NCI-H2196 treated with DMSO at 0.1 percent for 48 hours (cell line): Measurements from ENCODE around the gene MYO15A.

Source experiments
- DNase-seq: peaks from one replicate; lab custom pipeline; 2025; ENCODE audit not compliant: unreplicated experiment; lab: John Stamatoyannopoulos, UW

MYO15A gene

GRCh38 chr17:18101828-18102227 lies 6.7 kb upstream of the MYO15A start:
- DNase-seq = no peak

- DNase-seq = no peak
Measured at GRCh38 chr17:18102640-18103039, 5.9 kb upstream of the MYO15A start.

- DNase-seq = no peak
Measured at GRCh38 chr17:18105027-18105426, 3.5 kb upstream of the MYO15A start.

- no peak for DNase-seq
Measured at GRCh38 chr17:18105595-18105994, 3.0 kb upstream of the MYO15A start.

- DNase-seq = no peak
Measured at GRCh38 chr17:18106211-18106610, 2.3 kb upstream of the MYO15A start.

GRCh38 chr17:18107061-18107790 lies 1.3 kb upstream of the MYO15A start:
- DNase-seq = no peak

GRCh38 chr17:18107971-18108370 lies 585 bp upstream of the MYO15A start:
- no peak for DNase-seq

GRCh38 chr17:18109935-18110485 lies 1.5 kb downstream of the MYO15A start:
- no peak for DNase-seq

- no peak for DNase-seq
Measured at GRCh38 chr17:18110636-18111145, 2.1 kb downstream of the MYO15A start.

- DNase-seq = no peak
Measured at GRCh38 chr17:18111330-18111971, 2.9 kb downstream of the MYO15A start.

- no peak for DNase-seq
Measured at GRCh38 chr17:18115517-18115916, 7.0 kb downstream of the MYO15A start.

GRCh38 chr17:18116078-18116477 lies 7.5 kb downstream of the MYO15A start:
- DNase-seq = no peak

- DNase-seq = no peak
Measured at GRCh38 chr17:18117533-18117932, 9.0 kb downstream of the MYO15A start.

GRCh38 chr17:18117982-18118975 lies 9.7 kb downstream of the MYO15A start:
- peak; percentile 51 for DNase-seq

- no peak for DNase-seq
Measured at GRCh38 chr17:18119166-18119745, 10.7 kb downstream of the MYO15A start.

- DNase-seq = no peak
Measured at GRCh38 chr17:18119938-18120337, 11.4 kb downstream of the MYO15A start.

- DNase-seq = no peak
Measured at GRCh38 chr17:18120461-18121017, 12.0 kb downstream of the MYO15A start.

- DNase-seq = no peak
Measured at GRCh38 chr17:18121144-18121910, 12.8 kb downstream of the MYO15A start.

GRCh38 chr17:18122990-18123753 lies 14.6 kb downstream of the MYO15A start:
- no peak for DNase-seq
